Occipital lobe (tissue), 2 donors: ENCODE data around the gene ALDH1L2. TPM values are rescaled to one million over a fixed set of nuclear protein-coding genes. Genes with fewer than 3 reads are reported as not detected.
A peak's percentile ranks its signal among the peaks of the same experiment; 100 is the strongest.
"Not testable (repeated sequence)": the region's sequence is repeated elsewhere in the genome, so short reads cannot be mapped to it uniquely, and the experiment has no call there.

ENCODE experiments used
- DNase-seq: peaks from one replicate; lab custom pipeline; 2025; lab: John Stamatoyannopoulos, UW
- total RNA-seq: library from RNA; depleted of rRNA; stranded (reverse); fragments of >200 nt; gene quantifications from one replicate; pipeline ENCODE4 v1.2.3, GENCODE V29; 2014

The ALDH1L2 gene
- 9.7 TPM for total RNA-seq

- peak; percentile 51 for DNase-seq
Measured at GRCh38 chr12:105084251-105085250, at the start of gene ALDH1L2. Gene ALDH1L2, minus strand, starts transcription at chr12:105084458. Its CDS starts 22 bp downstream, at chr12:105084436.

GRCh38 chr12:105120551-105120950 lies 36.3 kb upstream of the ALDH1L2 start:
- DNase-seq: no peak

GRCh38 chr12:105116969-105117368 lies 32.7 kb upstream of the ALDH1L2 start:
- DNase-seq: no peak

DNA sequence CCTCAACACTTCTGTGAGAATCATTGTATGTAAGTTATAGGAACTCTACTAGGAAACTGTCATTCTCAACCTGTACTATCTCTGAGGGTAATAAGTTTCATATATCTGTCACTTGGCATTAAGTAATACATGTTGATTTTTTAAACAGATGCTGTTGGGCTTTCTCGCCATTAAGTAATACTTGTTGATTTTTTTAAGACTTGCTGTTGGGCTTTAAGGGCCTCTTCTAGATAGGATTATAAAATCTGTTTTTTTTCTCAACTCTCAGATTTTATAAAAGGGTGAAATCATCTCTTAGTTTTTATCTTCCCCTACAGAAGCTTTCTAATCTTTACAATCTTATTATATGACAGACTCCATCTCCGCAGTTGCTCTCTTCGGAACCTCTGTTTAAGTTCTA lies 28.8 kb upstream of the ALDH1L2 start:
- no peak for DNase-seq

DNA sequence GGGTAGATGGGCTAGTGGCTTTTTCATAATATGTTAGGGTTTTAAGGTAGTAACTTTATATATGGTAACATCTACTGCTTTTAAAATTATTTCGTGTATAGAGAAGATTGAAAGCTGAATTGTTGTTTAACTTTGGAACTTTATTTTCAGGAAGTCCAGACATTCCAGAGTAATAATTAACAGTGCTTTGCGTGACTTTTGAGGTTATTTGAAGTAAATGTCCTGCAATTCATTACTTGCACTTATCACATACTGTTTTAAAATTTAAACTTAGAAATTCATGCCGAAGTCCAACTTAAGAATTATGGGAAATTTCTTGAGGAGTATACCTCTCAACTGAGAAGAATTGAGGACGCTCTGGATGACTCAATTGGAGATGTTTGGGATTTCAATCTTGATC lies 26.6 kb upstream of the ALDH1L2 start:
- no peak for DNase-seq

- no peak for DNase-seq
Measured at GRCh38 chr12:105109465-105110212, 25.4 kb upstream of the ALDH1L2 start.

DNA sequence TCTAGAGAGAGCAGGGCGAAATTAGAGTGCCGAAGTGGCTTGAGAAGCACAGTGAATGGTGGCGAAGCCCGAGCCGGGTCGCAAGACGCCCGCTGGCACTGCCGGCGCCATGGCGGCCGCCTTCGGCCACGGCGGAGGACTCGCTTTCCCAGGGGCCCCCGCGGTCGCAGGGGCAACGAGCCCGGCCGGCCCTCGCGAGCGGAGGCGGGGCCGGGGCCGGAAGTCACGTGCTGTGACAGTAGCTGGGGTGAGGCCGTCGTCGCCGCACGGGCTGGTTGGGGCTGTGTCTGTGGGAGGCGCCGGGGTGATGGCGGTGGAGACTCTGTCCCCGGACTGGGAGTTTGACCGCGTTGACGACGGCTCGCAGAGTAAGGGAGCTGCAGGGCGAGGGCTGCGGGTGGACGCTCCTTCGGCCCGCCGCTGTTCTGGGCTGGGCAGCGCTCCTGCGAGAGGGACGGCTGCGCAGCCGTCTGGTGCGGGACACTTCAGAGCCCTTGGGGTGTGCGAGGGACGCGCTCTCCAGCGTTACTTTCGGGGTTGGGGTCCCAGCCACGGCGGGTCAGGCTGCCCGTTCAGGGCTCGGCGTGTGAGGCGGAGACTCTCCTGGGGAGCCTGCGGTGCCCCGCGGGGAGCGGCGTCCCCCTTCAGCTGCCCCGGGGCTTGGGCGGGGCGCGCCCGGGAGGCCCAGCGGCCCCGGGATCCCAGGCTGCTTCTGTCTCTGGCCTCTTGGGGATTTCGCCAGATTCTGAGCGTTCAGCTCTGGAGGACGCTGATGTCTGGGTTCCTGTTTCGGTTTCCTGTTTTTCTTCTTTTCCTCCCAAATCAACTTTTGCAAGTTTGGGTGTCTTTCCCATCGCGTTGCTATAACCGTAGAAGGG lies 23.5 kb upstream of the ALDH1L2 start, which contains the start of gene WASHC4:
WASHC4 (plus strand) TSS at position 238 of the 878 bp plus-strand sequence; CDS start at position 308, 70 bp downstream.
- DNase-seq: peak; percentile 89

- DNase-seq: peak; percentile 56
Measured at GRCh38 chr12:105107171-105107493, 22.9 kb upstream of the ALDH1L2 start.

DNA sequence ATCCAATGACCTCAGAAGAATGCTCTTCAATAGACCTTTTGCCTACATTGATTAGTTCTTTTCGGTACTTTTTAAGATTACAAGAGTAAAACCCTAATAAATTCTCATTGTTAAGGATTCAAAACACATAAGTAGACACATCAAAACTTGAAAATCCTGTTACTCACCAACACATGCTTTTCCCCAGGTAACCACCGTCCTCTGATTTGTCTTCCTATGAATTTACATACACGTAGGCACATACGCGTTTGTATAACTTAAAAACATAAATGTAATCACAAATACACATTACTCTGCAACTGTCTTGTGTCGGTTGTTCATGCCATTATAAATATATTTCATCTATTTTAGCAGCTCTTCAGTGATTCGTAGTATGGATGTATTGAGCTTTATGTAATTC lies 22.4 kb upstream of the ALDH1L2 start:
- no peak for DNase-seq

DNA sequence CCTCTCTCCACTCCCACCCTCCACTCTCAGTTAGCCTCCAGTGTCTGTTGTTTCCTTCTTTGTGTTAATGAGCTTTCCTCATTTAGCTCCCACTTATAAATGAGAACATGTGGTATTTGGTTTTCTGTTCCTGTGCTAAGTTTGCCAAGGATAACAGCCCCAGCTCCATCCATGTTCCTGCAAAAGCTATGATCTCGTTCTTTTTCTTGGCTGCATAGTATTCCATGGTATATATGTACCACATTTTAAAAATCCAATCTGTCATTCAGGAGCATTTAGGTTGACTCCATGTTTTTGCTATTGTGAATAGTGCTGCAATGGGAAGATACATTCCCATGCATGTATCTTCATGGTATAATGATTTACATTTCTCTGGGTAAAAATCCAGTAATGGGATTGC lies 20.5 kb upstream of the ALDH1L2 start:
- no peak for DNase-seq

DNA sequence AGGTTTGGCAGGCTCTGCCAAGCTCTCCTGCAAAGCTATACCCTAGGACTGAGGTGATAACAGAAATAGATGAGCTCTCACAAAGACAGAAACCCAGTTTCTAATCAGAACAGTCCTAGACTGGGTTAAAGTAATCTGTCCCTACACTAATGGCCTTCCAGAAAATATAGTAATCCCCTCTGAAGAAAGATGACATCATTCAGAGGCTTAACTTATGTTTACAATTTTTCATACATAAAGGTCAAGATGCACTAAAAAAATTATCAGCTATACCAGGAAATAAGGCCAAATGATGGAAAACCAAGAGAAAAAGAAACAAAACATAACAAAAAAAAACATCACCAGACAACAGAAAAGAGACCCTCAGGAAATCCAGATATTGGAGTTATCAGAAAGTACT lies 18.4 kb upstream of the ALDH1L2 start:
- no peak for DNase-seq

DNA sequence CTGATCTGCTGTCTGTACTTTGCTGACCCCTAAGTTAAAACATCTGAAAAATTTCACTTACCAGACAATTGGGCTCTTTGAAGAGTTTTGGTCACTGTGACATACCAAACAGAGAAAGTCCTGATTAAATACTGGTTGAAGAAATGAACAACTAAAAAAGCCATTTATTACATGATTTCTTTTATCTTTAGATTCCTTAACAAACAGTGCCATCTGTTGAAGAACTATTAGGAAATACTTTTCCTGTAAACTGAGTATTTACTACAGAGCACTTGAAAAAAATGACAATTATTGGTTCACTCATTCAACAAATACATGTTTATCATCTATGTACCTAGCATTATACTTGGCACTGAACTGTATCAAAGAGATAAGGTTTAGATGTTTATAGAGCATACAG lies 16.7 kb upstream of the ALDH1L2 start:
- DNase-seq: no peak

GRCh38 chr12:105100207-105100985 lies 16.1 kb upstream of the ALDH1L2 start:
- DNase-seq: no peak

- DNase-seq: no peak
Measured at GRCh38 chr12:105099356-105099755, 15.1 kb upstream of the ALDH1L2 start.

GRCh38 chr12:105095338-105095737 lies 11.1 kb upstream of the ALDH1L2 start:
- DNase-seq: not testable (repeated sequence)

GRCh38 chr12:105092336-105092735 lies 8.1 kb upstream of the ALDH1L2 start:
- no peak for DNase-seq

DNA sequence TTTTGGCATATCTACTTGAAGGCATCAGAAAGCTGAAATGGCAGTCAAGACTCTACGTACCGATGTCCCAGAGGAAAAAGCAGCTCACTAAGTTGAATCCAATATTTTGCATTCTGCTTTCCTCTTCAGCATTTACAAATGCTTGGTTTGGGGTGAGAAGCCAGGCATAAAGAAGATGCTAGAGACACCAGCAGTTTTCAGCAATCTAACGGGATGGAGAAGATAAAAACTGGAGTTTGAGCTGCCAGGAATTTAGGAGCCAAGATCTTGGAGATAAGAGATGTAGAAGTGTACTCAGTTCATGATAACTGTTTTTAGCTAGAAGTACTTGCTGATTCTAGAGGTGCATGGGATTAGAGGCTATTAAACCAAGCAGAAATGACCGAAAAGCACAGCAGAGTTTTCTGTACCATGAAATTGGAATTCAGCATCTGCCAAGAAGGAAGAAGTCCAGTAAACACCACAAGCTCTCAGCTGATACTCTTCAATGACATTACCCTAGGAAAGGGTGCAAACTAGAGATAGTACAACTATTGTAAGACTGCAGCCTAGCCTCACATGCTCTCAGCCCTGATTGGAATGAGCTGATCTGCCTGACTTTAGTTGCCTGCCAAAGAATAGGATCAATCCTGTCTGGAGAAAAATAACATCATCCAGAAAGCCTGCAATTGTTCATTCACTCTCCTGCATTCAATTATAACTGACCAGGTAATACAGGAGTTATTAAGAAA lies 7.4 kb upstream of the ALDH1L2 start:
- no peak for DNase-seq

DNA sequence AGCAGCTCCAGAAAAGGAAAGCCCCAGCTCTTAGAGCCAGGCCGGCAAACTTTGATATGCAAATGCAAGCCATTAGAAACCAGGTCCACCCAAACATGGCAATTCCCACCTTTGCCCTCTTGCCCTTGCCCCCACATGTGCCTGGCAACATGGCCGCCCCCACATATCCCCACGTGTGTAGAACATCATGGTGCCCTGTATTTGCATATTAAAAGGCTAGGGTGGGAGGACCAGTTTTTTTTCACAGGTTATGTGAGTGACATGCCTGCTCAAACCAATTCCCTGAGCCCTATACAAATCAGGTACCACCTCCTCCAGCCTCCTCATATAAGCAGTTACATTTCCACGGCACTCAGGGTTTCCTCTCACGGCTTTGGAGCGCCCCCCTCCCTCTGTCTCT lies 6.1 kb upstream of the ALDH1L2 start:
- DNase-seq: no peak

- no peak for DNase-seq
Measured at GRCh38 chr12:105089817-105090216, 5.6 kb upstream of the ALDH1L2 start.

GRCh38 chr12:105085501-105085900 lies 1.2 kb upstream of the ALDH1L2 start:
- no peak for DNase-seq
